Sigmoid colon (tissue), 3 donors: ENCODE data around the gene CWC15.

Source experiments
- CTCF ChIP-seq, 4 experiments: fragments of 450-650 bp in 3 of 4; fragments of 200-600 bp in 1 of 4; IDR thresholded peaks; one replicate each; pipeline ENCODE4 v1.5.1; 2016 to 2019; ENCODE audit warnings: antibody characterized with exemption in 4 of 4, mild to moderate bottlenecking in 3 of 4, moderate library complexity in 2 of 4
- POLR2A ChIP-seq, 2 donors: fragments of 450-650 bp; IDR thresholded peaks; one replicate each; pipeline ENCODE4 v1.6.1; 2016; ENCODE audit warnings: antibody characterized with exemption in 2 of 2, mild to moderate bottlenecking in 2 of 2, moderate library complexity in 2 of 2

- TF ChIP-seq CTCF (IDR thresholded peaks at IDR 0.05) (no peak), POLR2A (IDR thresholded peaks at IDR 0.05) (no peak)
Observed at GRCh38 chr11:95011376-95011775, 38.0 kb upstream of the CWC15 start.
